Measurements from ENCODE around the gene CCDC142.

GRCh38 chr2:74426181-74426758 lies 56.5 kb downstream of the CCDC142 start:
- TF ChIP-seq CTCF (IDR thresholded peaks at IDR 0.05) = no peak
- TF ChIP-seq POLR2A (IDR thresholded peaks at IDR 0.05) = no peak
